SKM-1 treated with dmso at 0.1 percent for 144 hours (cell line): ENCODE results near the gene GAS7.

ENCODE experiments used
- DNase-seq: peaks from one replicate; lab custom pipeline; 2025; ENCODE audit not compliant: unreplicated experiment; lab: John Stamatoyannopoulos, UW

GAS7 gene

DNA sequence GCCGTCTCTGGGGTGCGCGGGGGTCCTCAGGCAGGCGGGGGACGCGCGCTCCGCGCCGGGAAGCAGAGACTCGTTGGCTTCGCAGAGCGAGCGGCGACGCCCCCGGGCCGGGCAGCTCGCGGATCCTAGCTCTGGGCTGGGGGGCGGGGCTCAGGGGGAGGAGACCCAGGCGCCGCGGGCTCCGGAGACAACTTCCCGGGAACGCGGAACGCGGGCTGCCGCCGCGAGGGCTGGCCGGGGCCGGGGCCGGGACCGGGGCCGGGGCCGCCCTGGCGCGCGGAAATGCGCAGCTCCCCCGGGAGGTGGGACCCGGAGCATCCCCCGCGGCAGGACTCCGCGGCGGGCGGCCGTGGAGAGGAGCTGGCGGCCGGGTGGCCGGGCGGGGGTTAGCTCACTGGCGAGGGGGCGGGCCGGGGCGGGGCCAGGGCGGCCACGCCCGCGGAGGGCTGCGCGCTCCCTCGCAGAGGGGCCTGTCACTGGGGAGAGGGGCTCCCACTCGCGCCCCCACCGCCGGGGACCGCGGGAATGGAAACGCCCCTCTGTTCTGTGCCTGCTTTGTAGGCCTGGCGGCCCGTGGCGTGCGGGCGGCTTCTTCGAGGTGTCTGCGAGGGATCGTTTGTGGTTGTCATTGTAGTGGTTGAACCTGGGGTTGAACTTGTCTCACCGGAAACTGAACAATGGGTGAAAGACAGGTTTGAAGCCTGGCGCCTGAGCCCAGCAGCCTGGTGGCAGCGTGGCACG is at the start of gene GAS7:
GAS7 (minus strand) TSS at position 98 of the 741 bp plus-strand sequence.
- DNase-seq = no peak

DNA sequence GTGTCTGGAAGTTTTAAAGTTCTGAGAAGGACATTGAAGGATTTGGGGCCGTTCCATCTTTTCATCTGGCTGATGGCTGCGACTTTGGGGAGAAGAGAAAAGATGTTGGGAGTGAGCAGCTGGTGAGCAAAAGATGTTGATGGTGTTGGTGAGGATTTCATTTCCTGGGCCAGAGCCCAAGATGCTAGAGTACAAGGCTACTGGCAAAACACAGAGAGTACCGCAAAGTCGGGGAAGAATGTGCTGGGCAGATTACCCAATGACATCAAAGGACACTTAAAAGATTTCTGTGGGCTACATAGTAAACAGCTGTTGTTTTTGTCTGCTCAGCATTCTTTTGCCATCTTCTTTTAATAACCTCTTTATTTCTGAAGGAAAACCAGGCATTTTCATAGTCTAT is 49.4 kb upstream of the GAS7 start:
- DNase-seq = no peak

- DNase-seq = no peak
Observed at GRCh38 chr17:10243883-10244844, 45.8 kb upstream of the GAS7 start.

DNA sequence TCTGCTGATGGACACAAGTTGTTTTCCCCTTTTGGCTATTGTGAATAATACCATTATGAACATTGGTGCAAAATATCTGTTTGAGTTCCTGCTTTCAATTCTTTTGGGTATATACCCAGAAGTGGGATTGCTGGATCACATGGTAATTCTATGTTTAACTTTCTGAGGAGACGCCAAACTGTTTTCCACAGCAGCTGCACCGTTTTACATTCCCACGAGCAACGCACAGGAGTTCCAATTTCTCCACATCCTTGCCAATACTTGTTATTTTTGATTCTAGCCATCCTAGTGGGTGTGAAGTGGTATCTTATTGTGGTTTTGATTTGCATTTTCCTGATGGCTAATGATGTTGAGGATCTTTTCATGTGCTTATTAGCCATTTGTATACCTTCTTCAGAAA is 43.4 kb upstream of the GAS7 start:
- no peak for DNase-seq

- no peak for DNase-seq
Observed at GRCh38 chr17:10238661-10239060, 40.3 kb upstream of the GAS7 start.

GRCh38 chr17:10234033-10234432 is 35.6 kb upstream of the GAS7 start:
- no peak for DNase-seq

GRCh38 chr17:10233161-10233560 is 34.8 kb upstream of the GAS7 start:
- DNase-seq = no peak

DNA sequence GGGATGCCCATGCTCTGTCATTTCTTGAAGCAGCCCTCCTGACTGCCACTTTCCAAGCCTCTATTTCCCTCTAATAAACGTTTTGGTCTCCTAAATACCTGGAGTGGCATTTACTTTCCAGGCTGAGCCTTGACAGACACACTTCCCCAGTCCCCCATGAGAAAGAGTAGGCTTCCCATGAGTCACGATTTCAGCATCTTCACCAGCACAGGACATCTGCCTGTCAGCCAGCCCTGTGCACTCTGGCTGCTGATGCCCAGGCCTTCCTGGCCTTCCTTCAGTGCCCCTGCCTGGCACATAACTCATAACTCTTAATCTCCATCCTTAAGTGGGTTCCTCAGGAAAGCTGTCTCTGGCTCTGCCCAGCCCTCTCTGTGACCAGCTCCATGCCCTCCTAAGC is 30.8 kb upstream of the GAS7 start:
- no peak for DNase-seq

- DNase-seq = no peak
Observed at GRCh38 chr17:10226930-10227695, 28.7 kb upstream of the GAS7 start.

DNA sequence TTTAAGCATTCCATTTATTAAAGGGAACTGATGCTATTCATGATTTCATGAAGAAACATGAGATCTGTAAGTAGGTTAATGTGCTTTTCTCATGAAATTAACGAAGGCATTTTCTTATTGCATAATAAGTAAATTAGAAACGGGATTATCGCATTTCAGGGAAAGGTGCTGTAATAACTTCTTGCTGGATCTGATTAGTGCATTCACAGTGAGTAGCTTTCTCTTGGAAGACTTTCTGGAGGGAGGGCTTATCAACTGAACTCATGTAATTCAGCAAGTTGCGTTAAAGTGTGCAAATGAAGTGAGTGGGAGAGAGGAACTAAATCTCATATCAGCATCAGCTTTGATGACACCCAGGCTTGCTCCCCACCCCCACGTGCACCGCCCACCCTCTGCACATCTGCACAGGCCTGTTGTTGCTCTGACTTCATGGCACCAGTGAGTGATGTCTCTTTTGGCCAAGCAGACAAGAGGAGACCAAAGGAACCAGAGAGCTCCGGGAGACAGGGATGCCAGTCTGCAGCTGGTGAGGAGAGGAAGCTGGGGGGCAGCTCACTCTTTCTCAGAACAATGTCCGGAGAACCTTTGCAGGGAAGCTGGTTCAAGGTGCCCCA is 26.3 kb upstream of the GAS7 start:
- DNase-seq = no peak

- no peak for DNase-seq
Observed at GRCh38 chr17:10219193-10219592, 20.8 kb upstream of the GAS7 start.

- DNase-seq = no peak
Observed at GRCh38 chr17:10217916-10218315, 19.5 kb upstream of the GAS7 start.

- no peak for DNase-seq
Observed at GRCh38 chr17:10216213-10216938, 18.0 kb upstream of the GAS7 start.

GRCh38 chr17:10215286-10215685 is 16.9 kb upstream of the GAS7 start:
- DNase-seq = no peak

DNA sequence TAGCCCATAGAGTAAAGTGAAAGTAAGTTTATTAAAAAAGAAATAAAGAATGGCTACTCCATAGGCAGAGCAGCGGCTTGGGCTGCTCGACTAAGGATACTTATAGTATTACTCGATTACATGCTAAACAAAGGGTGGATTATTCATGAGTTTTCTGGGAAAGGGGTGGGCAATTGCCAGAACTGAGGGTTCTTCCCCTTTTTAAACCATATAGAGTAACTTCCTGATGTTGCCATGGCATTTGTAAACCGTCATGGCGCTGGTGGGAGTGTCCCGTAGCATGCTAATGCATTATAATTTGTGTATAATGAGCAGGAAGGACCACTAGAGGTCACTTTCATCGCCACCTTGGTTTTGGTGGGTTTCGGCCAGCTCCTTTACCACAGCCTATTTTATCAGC is 13.3 kb upstream of the GAS7 start:
- no peak for DNase-seq

- DNase-seq = no peak
Observed at GRCh38 chr17:10210151-10210574, 11.8 kb upstream of the GAS7 start.

GRCh38 chr17:10208604-10209193 is 10.3 kb upstream of the GAS7 start:
- no peak for DNase-seq

GRCh38 chr17:10207153-10207552 is 8.7 kb upstream of the GAS7 start:
- no peak for DNase-seq

- no peak for DNase-seq
Observed at GRCh38 chr17:10205549-10206185, 7.3 kb upstream of the GAS7 start.
